ENCODE data around the gene PCBP3.
"Not testable (repeated sequence)": the region's sequence is repeated elsewhere in the genome, so short reads cannot be mapped to it uniquely, and the experiment has no call there.

PCBP3 gene

GRCh38 chr21:45845770-45846090 is 202.2 kb downstream of the PCBP3 start:
- DNase-seq (ENCODE audit: low read depth) = no peak

GRCh38 chr21:45846373-45847160 is 203.0 kb downstream of the PCBP3 start:
- DNase-seq (ENCODE audit: low read depth) = no peak

- no peak for DNase-seq (ENCODE audit: low read depth)
These were observed 204.3 kb downstream of the PCBP3 start for GRCh38 chr21:45847870-45848269.

GRCh38 chr21:45848331-45848730 is 204.8 kb downstream of the PCBP3 start:
- no peak for DNase-seq (ENCODE audit: low read depth)

GRCh38 chr21:45848805-45849204 is 205.3 kb downstream of the PCBP3 start:
- no peak for DNase-seq (ENCODE audit: low read depth)

GRCh38 chr21:45849651-45850050 is 206.1 kb downstream of the PCBP3 start:
- no peak for DNase-seq (ENCODE audit: low read depth)

- DNase-seq (ENCODE audit: low read depth) = no peak
These were observed 206.7 kb downstream of the PCBP3 start for GRCh38 chr21:45850181-45850580.

GRCh38 chr21:45852386-45852785 is 208.9 kb downstream of the PCBP3 start:
- not testable (repeated sequence) for DNase-seq (ENCODE audit: low read depth)

GRCh38 chr21:45852886-45853400 is 209.4 kb downstream of the PCBP3 start:
- no peak for DNase-seq (ENCODE audit: low read depth)

GRCh38 chr21:45853703-45854342 is 210.3 kb downstream of the PCBP3 start:
- no peak for DNase-seq (ENCODE audit: low read depth)

GRCh38 chr21:45854690-45855247 is 211.2 kb downstream of the PCBP3 start:
- no peak for DNase-seq (ENCODE audit: low read depth)

GRCh38 chr21:45855248-45855811 is 211.8 kb downstream of the PCBP3 start:
- DNase-seq (ENCODE audit: low read depth) = no peak

GRCh38 chr21:45856442-45856841 is 212.9 kb downstream of the PCBP3 start:
- no peak for DNase-seq (ENCODE audit: low read depth)

- no peak for DNase-seq (ENCODE audit: low read depth)
These were observed 213.4 kb downstream of the PCBP3 start for GRCh38 chr21:45856906-45857305.

GRCh38 chr21:45857761-45858160 is 214.2 kb downstream of the PCBP3 start:
- DNase-seq (ENCODE audit: low read depth) = no peak

- DNase-seq (ENCODE audit: low read depth) = no peak
These were observed 214.7 kb downstream of the PCBP3 start for GRCh38 chr21:45858180-45858579.

GRCh38 chr21:45859041-45859761 is 215.7 kb downstream of the PCBP3 start:
- DNase-seq (ENCODE audit: low read depth) = no peak

- DNase-seq (ENCODE audit: low read depth) = no peak
These were observed 216.3 kb downstream of the PCBP3 start for GRCh38 chr21:45859762-45860357.

- no peak for DNase-seq (ENCODE audit: low read depth)
These were observed 217.1 kb downstream of the PCBP3 start for GRCh38 chr21:45860493-45861155.

GRCh38 chr21:45861156-45861870 is 217.8 kb downstream of the PCBP3 start:
- DNase-seq (ENCODE audit: low read depth) = no peak
